ENCODE results near the gene GPRC5B. TPM values are rescaled to one million over a fixed set of nuclear protein-coding genes. Genes with fewer than 3 reads are reported as not detected.

GPRC5B gene
- total RNA-seq, 1 donor from 2014 or later = 15.4 TPM

- intact Hi-C loops (cut with DNase I) = no loop called here
- Histone ChIP-seq H3K27ac (no peak overlapping the region), H3K9me3 (no peaks in the 10 kb centered on the region), H3K4me3 (no peak overlapping the region), H3K4me1 (peaks cover 2% of the 10 kb centered on the region), H3K27me3 (ENCODE audit: low read depth) (peaks cover 17% of the 10 kb centered on the region), H3K36me3 (no peaks in the 10 kb centered on the region)
- DNase-seq (no peak), ATAC-seq (no peak)
- TF ChIP-seq CTCF (IDR thresholded peaks at IDR 0.05) = no peak
Measured at GRCh38 chr16:19912455-19913339, 28.0 kb upstream of the GPRC5B start.

- Histone ChIP-seq H3K9me3 (no peaks in the 10 kb centered on the region), H3K4me3 (no peak overlapping the region), H3K27me3 (ENCODE audit: low read depth) (peaks cover 18% of the 10 kb centered on the region), H3K4me1 (peaks cover 9% of the 10 kb centered on the region), H3K36me3 (no peaks in the 10 kb centered on the region), H3K27ac (no peak overlapping the region)
- no peak for TF ChIP-seq CTCF (IDR thresholded peaks at IDR 0.05)
- no peak for DNase-seq
- no peak for ATAC-seq
- intact Hi-C loops (cut with DNase I) = no loop called here
Measured at GRCh38 chr16:19911747-19912454, 27.3 kb upstream of the GPRC5B start.

- Histone ChIP-seq H3K36me3 (no peaks in the 10 kb centered on the region), H3K27ac (no peak overlapping the region), H3K27me3 (ENCODE audit: low read depth) (peaks cover 18% of the 10 kb centered on the region), H3K4me1 (peaks cover 9% of the 10 kb centered on the region), H3K4me3 (no peak overlapping the region), H3K9me3 (no peaks in the 10 kb centered on the region)
- ATAC-seq = no peak
- intact Hi-C loops (cut with DNase I) = no loop called here
- no peak for TF ChIP-seq CTCF (IDR thresholded peaks at IDR 0.05)
- no peak for DNase-seq
Measured at GRCh38 chr16:19911204-19911603, 26.6 kb upstream of the GPRC5B start.

GRCh38 chr16:19909750-19910322 is 25.2 kb upstream of the GPRC5B start:
- ATAC-seq = no peak
- intact Hi-C loops (cut with DNase I) = no loop called here
- Histone ChIP-seq H3K36me3 (no peaks in the 10 kb centered on the region), H3K4me3 (no peak overlapping the region), H3K4me1 (peaks cover 9% of the 10 kb centered on the region), H3K27me3 (ENCODE audit: low read depth) (peaks cover 18% of the 10 kb centered on the region), H3K27ac (no peak overlapping the region), H3K9me3 (no peaks in the 10 kb centered on the region)
- DNase-seq = no peak
- TF ChIP-seq CTCF (IDR thresholded peaks at IDR 0.05) = no peak

GRCh38 chr16:19908921-19909320 is 24.3 kb upstream of the GPRC5B start:
- Histone ChIP-seq H3K27ac (no peak overlapping the region), H3K9me3 (no peaks in the 10 kb centered on the region), H3K27me3 (ENCODE audit: low read depth) (peaks cover 18% of the 10 kb centered on the region), H3K4me3 (no peak overlapping the region), H3K36me3 (no peaks in the 10 kb centered on the region), H3K4me1 (peaks cover 9% of the 10 kb centered on the region)
- DNase-seq (no peak), ATAC-seq (no peak)
- intact Hi-C loops (cut with DNase I) = no loop called here
- no peak for TF ChIP-seq CTCF (IDR thresholded peaks at IDR 0.05)

Measured in lower lobe of right lung (tissue), 2 donors.